ENCODE measurements around the gene ZKSCAN8.

GRCh38 chr6:28135393-28135792 is 6.3 kb upstream of the ZKSCAN8 start:
- TF ChIP-seq, protein P1, sequence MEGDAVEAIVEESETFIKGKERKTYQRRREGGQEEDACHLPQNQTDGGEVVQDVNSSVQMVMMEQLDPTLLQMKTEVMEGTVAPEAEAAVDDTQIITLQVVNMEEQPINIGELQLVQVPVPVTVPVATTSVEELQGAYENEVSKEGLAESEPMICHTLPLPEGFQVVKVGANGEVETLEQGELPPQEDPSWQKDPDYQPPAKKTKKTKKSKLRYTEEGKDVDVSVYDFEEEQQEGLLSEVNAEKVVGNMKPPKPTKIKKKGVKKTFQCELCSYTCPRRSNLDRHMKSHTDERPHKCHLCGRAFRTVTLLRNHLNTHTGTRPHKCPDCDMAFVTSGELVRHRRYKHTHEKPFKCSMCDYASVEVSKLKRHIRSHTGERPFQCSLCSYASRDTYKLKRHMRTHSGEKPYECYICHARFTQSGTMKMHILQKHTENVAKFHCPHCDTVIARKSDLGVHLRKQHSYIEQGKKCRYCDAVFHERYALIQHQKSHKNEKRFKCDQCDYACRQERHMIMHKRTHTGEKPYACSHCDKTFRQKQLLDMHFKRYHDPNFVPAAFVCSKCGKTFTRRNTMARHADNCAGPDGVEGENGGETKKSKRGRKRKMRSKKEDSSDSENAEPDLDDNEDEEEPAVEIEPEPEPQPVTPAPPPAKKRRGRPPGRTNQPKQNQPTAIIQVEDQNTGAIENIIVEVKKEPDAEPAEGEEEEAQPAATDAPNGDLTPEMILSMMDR (IDR thresholded peaks at IDR 0.05): no peak
- no peak for TF ChIP-seq EZH2 (IDR thresholded peaks at IDR 0.05; ENCODE audit: borderline replicate concordance, insufficient read depth, low read depth, low read length, poor library complexity, severe bottlenecking)
